HepG2 (cell line): Measurements from ENCODE around the gene FSD2. TPM values are rescaled to one million over a fixed set of nuclear protein-coding genes. Genes with fewer than 3 reads are reported as not detected.

Source experiments
- AKAP8 ChIP-seq: sonication (generic); formaldehyde crosslinking; IDR thresholded peaks from 2 replicates; pipeline ENCODE4 v1.5.1; 2020; ENCODE audit warnings: mild to moderate bottlenecking, missing genetic modification reagents
- GABPA ChIP-seq, 2 experiments: IDR thresholded peaks; 2 replicates each; pipeline ENCODE4 v1.6.1; 2011 to 2016; ENCODE audit warnings: low read depth in 2 of 2, low read length in 1 of 2, missing biosample characterization in 1 of 2, missing genetic modification characterization in 1 of 2
- HBP1 ChIP-seq: IDR thresholded peaks from 2 replicates; pipeline ENCODE4 v1.6.1; 2016; ENCODE audit warnings: low read depth, control low read depth
- HNRNPLL ChIP-seq: fragments of 200-400 bp; formaldehyde crosslinking; IDR thresholded peaks from 2 replicates; pipeline ENCODE4 v1.6.1; 2017; ENCODE audit warnings: mild to moderate bottlenecking, low read depth, low read length; ENCODE audit not compliant: poor library complexity, severe bottlenecking
- MLXIP ChIP-seq: sonication (generic); formaldehyde crosslinking; IDR thresholded peaks from 2 replicates; pipeline ENCODE4 v1.9.0; 2021; ENCODE audit warnings: missing genetic modification reagents, borderline replicate concordance
- MXI1 ChIP-seq: IDR thresholded peaks from 3 replicates; pipeline ENCODE4 v1.6.1; 2012; ENCODE audit warnings: low read depth, low read length, inconsistent platforms, borderline replicate concordance
- NFKBIZ ChIP-seq: IDR thresholded peaks from 2 replicates; pipeline ENCODE4 v1.6.1; 2018; ENCODE audit warnings: missing genetic modification reagents, missing compliant biosample characterization
- SKI ChIP-seq: fragments of 450-650 bp; IDR thresholded peaks from one replicate; pipeline ENCODE4 v1.6.1; 2018; ENCODE audit warnings: mild to moderate bottlenecking; ENCODE audit not compliant: partially characterized antibody
- SUZ12 ChIP-seq: fragments of 150-350 bp; IDR thresholded peaks from 2 replicates; pipeline ENCODE4 v1.6.1; 2014; ENCODE audit warnings: low read depth, low read length
- ZBTB3 ChIP-seq: sonication (generic); formaldehyde crosslinking; IDR thresholded peaks from 2 replicates; pipeline ENCODE4 v1.4.0; 2020; ENCODE audit warnings: low read depth, mild to moderate bottlenecking, moderate library complexity, missing genetic modification reagents, borderline replicate concordance
- ZGPAT ChIP-seq: IDR thresholded peaks from 2 replicates; pipeline ENCODE4 v1.6.1; 2016; ENCODE audit warnings: mild to moderate bottlenecking
- ZNF101 ChIP-seq: sonication (generic); formaldehyde crosslinking; IDR thresholded peaks from 2 replicates; pipeline ENCODE4 v1.4.0; 2020; ENCODE audit warnings: mild to moderate bottlenecking, low read depth, missing genetic modification reagents, borderline replicate concordance
- ZNF12 ChIP-seq: sonication (generic); formaldehyde crosslinking; IDR thresholded peaks from 2 replicates; pipeline ENCODE4 v1.5.0; 2020; ENCODE audit warnings: missing genetic modification reagents
- ZNF234 ChIP-seq: sonication (generic); formaldehyde crosslinking; conservative IDR thresholded peaks from 2 replicates; pipeline ENCODE4 v1.5.1; 2020; ENCODE audit warnings: mild to moderate bottlenecking, missing genetic modification reagents
- ZNF251 ChIP-seq: sonication (generic); formaldehyde crosslinking; IDR thresholded peaks from 2 replicates; pipeline ENCODE4 v1.9.0; 2021; ENCODE audit warnings: mild to moderate bottlenecking, missing genetic modification reagents
- ZNF335 ChIP-seq: sonication (generic); formaldehyde crosslinking; IDR thresholded peaks from 2 replicates; pipeline ENCODE4 v1.4.0; 2020; ENCODE audit warnings: missing genetic modification reagents
- ZNF749 ChIP-seq: sonication (generic); formaldehyde crosslinking; IDR thresholded peaks from 2 replicates; pipeline ENCODE4 v1.8.0; 2022; ENCODE audit warnings: mild to moderate bottlenecking, missing genetic modification reagents, moderate library complexity, borderline replicate concordance
- ZSCAN20 ChIP-seq: sonication (generic); formaldehyde crosslinking; IDR thresholded peaks from 2 replicates; pipeline ENCODE4 v1.4.0; 2020; ENCODE audit warnings: missing genetic modification reagents, mild to moderate bottlenecking, borderline replicate concordance
- ZXDC ChIP-seq: sonication (generic); formaldehyde crosslinking; IDR thresholded peaks from 2 replicates; pipeline ENCODE4 v1.5.0; 2020; ENCODE audit warnings: mild to moderate bottlenecking, missing genetic modification reagents
- polyA plus RNA-seq, 8 experiments: library from polyadenylated mRNA; depleted of rRNA in 3 of 8; stranded (reverse) in 7 of 8; unstranded in 1 of 8; fragments of >200 nt; fragmentation: Illumina TruSeq in 4 of 8; extraction: Trizol in 4 of 8; gene quantifications; 2 replicates each; pipeline versions ENCODE4 v1.2.1 to v1.2.3, GENCODE V29; 2011 to 2016; ENCODE audit warnings: low read depth in 4 of 8, missing spikeins in 1 of 8, mixed read lengths in 1 of 8; ENCODE audit not compliant: insufficient read depth in 1 of 8
- total RNA-seq, 5 experiments: library from RNA; depleted of rRNA; stranded (reverse); fragments of >200 nt; fragmentation: Illumina TruSeq; extraction: Trizol; gene quantifications; 2 replicates each; pipeline ENCODE4 v1.2.3, GENCODE V29; 2016; ENCODE audit warnings: low read depth in 1 of 5

Gene FSD2
- total and polyA plus RNA-seq, 2 of the 13 experiments (the other 11 are each of a cell fraction or from before 2014, with no cell fraction given) = not detected

- TF ChIP-seq ZGPAT (CRISPR knock-in tag) (peak; percentile 69), ZXDC (CRISPR knock-in tag) (0 out of 2 replicates have a peak, but pooled peaks have one; percentile 69), ZSCAN20 (CRISPR knock-in tag) (no peak), MLXIP (CRISPR knock-in tag) (no peak), ZNF335 (no peak), NFKBIZ (CRISPR knock-in tag) (no peak), SKI (peak; percentile 14), ZNF234 (CRISPR knock-in tag) (no peak), MXI1 (peak; percentile 93; the same call in 1 of the 3 replicates), ZBTB3 (0 out of 2 replicates have a peak, but pooled peaks have one; percentile 74), AKAP8 (no peak), HBP1 (CRISPR knock-in tag) (0 out of 2 replicates have a peak, but pooled peaks have one; percentile 71), ZNF251 (no peak), ZNF749 (CRISPR knock-in tag) (0 out of 2 replicates have a peak, but pooled peaks have one; percentile 35), SUZ12 (no peak), HNRNPLL (peak; percentile 79), ZNF12 (CRISPR knock-in tag) (no peak), ZNF101 (no peak), GABPA (IDR thresholded peaks at IDR 0.05; ENCODE audit: low read depth, low read length) (peak; percentile 98), GABPA (CRISPR knock-in tag; IDR thresholded peaks at IDR 0.05; ENCODE audit: low read depth) (peak; percentile 99)
These were observed 55.7 kb downstream of the FSD2 start (continued) for GRCh38 chr15:82749951-82750830.
